Adipocyte (in vitro differentiated cells): ENCODE results near the gene HMCN1.
"Not testable (repeated sequence)": the region's sequence is repeated elsewhere in the genome, so short reads cannot be mapped to it uniquely, and the experiment has no call there.

ENCODE experiments used
- DNase-seq: peaks from one replicate; pipeline ENCODE4 v3.0.0-alpha.2; 2015; ENCODE audit warnings: low read depth
- H3K27me3 ChIP-seq: replicated peaks from 2 replicates; pipeline ENCODE4 v1.7.0; 2013; ENCODE audit warnings: mild to moderate bottlenecking, low read length, moderate library complexity; ENCODE audit not compliant: control insufficient read depth, insufficient read depth
- H3K36me3 ChIP-seq: 2 replicates; pipeline ENCODE4 v1.7.0; 2013; ENCODE audit warnings: low read length, mild to moderate bottlenecking, moderate library complexity; ENCODE audit not compliant: control insufficient read depth, insufficient read depth, severe bottlenecking
- H3K4me1 ChIP-seq: 2 replicates; pipeline ENCODE4 v1.7.0; 2013; ENCODE audit warnings: mild to moderate bottlenecking, low read length, moderate library complexity; ENCODE audit not compliant: control insufficient read depth, insufficient read depth
- H3K4me3 ChIP-seq: 2 replicates; pipeline ENCODE4 v1.7.0; 2013; ENCODE audit warnings: mild to moderate bottlenecking, low read length, moderate library complexity
- H3K9ac ChIP-seq: 2 replicates; pipeline ENCODE4 v1.7.0; 2013; ENCODE audit warnings: mild to moderate bottlenecking, low read length, moderate library complexity
- H3K9me3 ChIP-seq: 2 replicates; pipeline ENCODE4 v1.7.0; 2013; ENCODE audit warnings: mild to moderate bottlenecking, low read length, moderate library complexity; ENCODE audit not compliant: control insufficient read depth

The HMCN1 gene

GRCh38 chr1:185880330-185880729 is 146.1 kb downstream of the HMCN1 start:
- Histone ChIP-seq H3K36me3 (no peaks in the 10 kb centered on the region), H3K4me1 (peaks cover 26% of the 10 kb centered on the region), H3K27me3 (no peaks in the 10 kb centered on the region), H3K9me3 (no peaks in the 10 kb centered on the region), H3K9ac (no peak overlapping the region), H3K4me3 (peak overlapping the region; percentile 52)
- DNase-seq, result no peak

- H3K4me1 ChIP-seq, result peaks cover 22% of the 10 kb centered on the region
- no peaks in the 10 kb centered on the region for H3K27me3 ChIP-seq
- H3K9ac ChIP-seq, result no peak overlapping the region
- no peak for DNase-seq
- H3K9me3 ChIP-seq, result no peaks in the 10 kb centered on the region
- H3K36me3 ChIP-seq, result no peaks in the 10 kb centered on the region
- peak overlapping the region; percentile 52 for H3K4me3 ChIP-seq
Observed at GRCh38 chr1:185880779-185881333, 146.7 kb downstream of the HMCN1 start.

GRCh38 chr1:185886046-185886445 is 151.9 kb downstream of the HMCN1 start:
- no peaks in the 10 kb centered on the region for H3K27me3 ChIP-seq
- no peak overlapping the region for H3K4me3 ChIP-seq
- no peak for DNase-seq
- no peaks in the 10 kb centered on the region for H3K36me3 ChIP-seq
- peaks cover 4% of the 10 kb centered on the region for H3K4me1 ChIP-seq
- no peak overlapping the region for H3K9ac ChIP-seq
- no peaks in the 10 kb centered on the region for H3K9me3 ChIP-seq

GRCh38 chr1:185886671-185887070 is 152.5 kb downstream of the HMCN1 start:
- no peaks in the 10 kb centered on the region for H3K9me3 ChIP-seq
- no peaks in the 10 kb centered on the region for H3K4me1 ChIP-seq
- H3K27me3 ChIP-seq, result no peaks in the 10 kb centered on the region
- no peak overlapping the region for H3K4me3 ChIP-seq
- H3K36me3 ChIP-seq, result no peaks in the 10 kb centered on the region
- no peak for DNase-seq
- no peak overlapping the region for H3K9ac ChIP-seq

- peaks cover 32% of the 10 kb centered on the region for H3K4me1 ChIP-seq
- H3K9ac ChIP-seq, H3K9me3 ChIP-seq, H3K27me3 ChIP-seq, DNase-seq, H3K4me3 ChIP-seq, H3K36me3 ChIP-seq: not testable (repeated sequence)
Observed at GRCh38 chr1:185892831-185893403, 158.7 kb downstream of the HMCN1 start.

GRCh38 chr1:185894791-185895190 is 160.6 kb downstream of the HMCN1 start:
- Histone ChIP-seq H3K9ac (peak overlapping the region; percentile 50), H3K4me3 (peak overlapping the region; percentile 12), H3K9me3 (no peaks in the 10 kb centered on the region), H3K36me3 (no peaks in the 10 kb centered on the region), H3K4me1 (peaks cover 32% of the 10 kb centered on the region), H3K27me3 (no peaks in the 10 kb centered on the region)
- no peak for DNase-seq

- DNase-seq, result no peak
- H3K9me3 ChIP-seq, result no peaks in the 10 kb centered on the region
- H3K4me1 ChIP-seq, result peaks cover 32% of the 10 kb centered on the region
- no peaks in the 10 kb centered on the region for H3K36me3 ChIP-seq
- H3K4me3 ChIP-seq, result peak overlapping the region; percentile 12
- H3K27me3 ChIP-seq, result no peaks in the 10 kb centered on the region
- H3K9ac ChIP-seq, result peak overlapping the region; percentile 50
Observed at GRCh38 chr1:185895208-185895900, 161.2 kb downstream of the HMCN1 start.

GRCh38 chr1:185896863-185897262 is 162.7 kb downstream of the HMCN1 start:
- DNase-seq, result peak; percentile 47
- Histone ChIP-seq H3K36me3 (no peaks in the 10 kb centered on the region), H3K9ac (no peak overlapping the region), H3K4me1 (peaks cover 32% of the 10 kb centered on the region), H3K4me3 (no peak overlapping the region), H3K27me3 (no peaks in the 10 kb centered on the region), H3K9me3 (no peaks in the 10 kb centered on the region)

GRCh38 chr1:185906186-185906585 is 172.0 kb downstream of the HMCN1 start:
- H3K36me3 ChIP-seq, result no peaks in the 10 kb centered on the region
- DNase-seq, result peak; percentile 17
- no peaks in the 10 kb centered on the region for H3K4me1 ChIP-seq
- H3K4me3 ChIP-seq, result no peak overlapping the region
- no peak overlapping the region for H3K9ac ChIP-seq
- H3K9me3 ChIP-seq, result no peaks in the 10 kb centered on the region
- no peaks in the 10 kb centered on the region for H3K27me3 ChIP-seq

- H3K27me3 ChIP-seq, result no peaks in the 10 kb centered on the region
- no peaks in the 10 kb centered on the region for H3K4me1 ChIP-seq
- DNase-seq, result no peak
- no peaks in the 10 kb centered on the region for H3K9me3 ChIP-seq
- no peak overlapping the region for H3K4me3 ChIP-seq
- H3K36me3 ChIP-seq, result no peaks in the 10 kb centered on the region
- no peak overlapping the region for H3K9ac ChIP-seq
Observed at GRCh38 chr1:185907246-185907645, 173.1 kb downstream of the HMCN1 start.

- no peak for DNase-seq
Observed at GRCh38 chr1:185911978-185912377, 177.8 kb downstream of the HMCN1 start.

More at GRCh38 chr1:185911978-185912377, 177.8 kb downstream of the HMCN1 start:
- no peak overlapping the region for H3K9ac ChIP-seq
- no peaks in the 10 kb centered on the region for H3K9me3 ChIP-seq
- H3K36me3 ChIP-seq, result no peaks in the 10 kb centered on the region
- no peaks in the 10 kb centered on the region for H3K27me3 ChIP-seq
- H3K4me3 ChIP-seq, result no peak overlapping the region
- no peaks in the 10 kb centered on the region for H3K4me1 ChIP-seq
